Spleen (tissue), 11 donors: ENCODE data around the gene RIPK1. TPM values are rescaled to one million over a fixed set of nuclear protein-coding genes. Genes with fewer than 3 reads are reported as not detected.

Experiments used
- DNase-seq: peaks from one replicate; pipeline ENCODE4 v3.0.0-alpha.2; 2020
- H3K27ac ChIP-seq, 8 donors: fragments of 200-600 bp; sonication (generic) in 7 of 8; 1 replicate in 4 of 8; 2 replicates in 4 of 8; pipeline versions ENCODE4 v1.5.0 to v1.8.0; 2016 to 2021; ENCODE audit warnings: inconsistent platforms in 4 of 8, mild to moderate bottlenecking in 4 of 8, moderate library complexity in 1 of 8
- H3K27me3 ChIP-seq, 7 donors: fragments of 200-600 bp; sonication (generic) in 6 of 7; replicated peaks in 1 of 7; 1 replicate in 4 of 7; 2 replicates in 3 of 7; pipeline versions ENCODE4 v1.5.0 to v1.8.0; 2016 to 2021; ENCODE audit warnings: inconsistent platforms in 3 of 7, mild to moderate bottlenecking in 1 of 7
- H3K36me3 ChIP-seq, 6 donors: fragments of 200-600 bp; sonication (generic) in 5 of 6; 1 replicate in 4 of 6; 2 replicates in 2 of 6; pipeline versions ENCODE4 v1.5.0 to v1.8.0; 2016 to 2021; ENCODE audit warnings: inconsistent platforms in 2 of 6
- H3K4me1 ChIP-seq, 6 donors: fragments of 200-600 bp; sonication (generic) in 5 of 6; 1 replicate in 3 of 6; 2 replicates in 3 of 6; pipeline versions ENCODE4 v1.5.0 to v1.8.0; 2016 to 2021; ENCODE audit warnings: inconsistent platforms in 3 of 6
- H3K4me3 ChIP-seq, 8 donors: fragments of 200-600 bp; sonication (generic) in 7 of 8; 1 replicate in 4 of 8; 2 replicates in 4 of 8; pipeline versions ENCODE4 v1.5.0 to v1.8.0; 2016 to 2021; ENCODE audit warnings: inconsistent platforms in 4 of 8, mild to moderate bottlenecking in 4 of 8, moderate library complexity in 2 of 8
- H3K9me3 ChIP-seq, 8 donors: fragments of 200-600 bp; sonication (generic) in 7 of 8; 1 replicate in 4 of 8; 2 replicates in 4 of 8; pipeline versions ENCODE4 v1.5.0 to v1.8.0; 2016 to 2021; ENCODE audit warnings: inconsistent platforms in 4 of 8
- CTCF ChIP-seq, 11 experiments: fragments of 200-600 bp in 7 of 11; fragments of 450-650 bp in 4 of 11; sonication (generic) in 4 of 11; IDR thresholded peaks in 8 of 11; conservative IDR thresholded peaks in 3 of 11; 1 replicate in 7 of 11; 2 replicates in 4 of 11; pipeline versions ENCODE4 v1.4.0 to v1.8.0; 2016 to 2021; ENCODE audit warnings: antibody characterized with exemption in 11 of 11, inconsistent platforms in 4 of 11, mild to moderate bottlenecking in 1 of 11
- POLR2A ChIP-seq, 3 donors: fragments of 450-650 bp; IDR thresholded peaks; one replicate each; pipeline ENCODE4 v1.5.1; 2017; ENCODE audit warnings: antibody characterized with exemption in 3 of 3, mild to moderate bottlenecking in 1 of 3
- POLR2AphosphoS5 ChIP-seq, 3 donors: sonication (generic); formaldehyde crosslinking; IDR thresholded peaks; one replicate each; pipeline ENCODE4 v1.5.1; 2017; ENCODE audit warnings: antibody characterized with exemption in 3 of 3
- WGBS, 5 donors: extraction: QIAGEN DNeasy Blood & Tissue Kit in 3 of 5; methylation state at CpG; one replicate each; pipeline versions ENCODE4 v1.1.5 to v1.1.7; 2013 to 2018; 5-methylcytosine and 5-hydroxymethylcytosine counted together
- intact Hi-C: fragments of 100-400 bp; cut with DNase I; formaldehyde crosslinking; loops from one replicate; pipeline ENCODE4 v1.15.0; 2023; ENCODE audit warnings: low total_unique reads
- polyA plus RNA-seq, 3 donors: library from polyadenylated mRNA; stranded (reverse); fragments of 200-250 nt; gene quantifications; one replicate each; pipeline ENCODE4 v1.2.1, GENCODE V29; 2013
- small RNA-seq, 4 donors: library from RNA; depleted of rRNA; stranded (forward); fragments of <200 nt; gene quantifications; one replicate each; pipeline ENCODE3, GENCODE V24; 2016
- total RNA-seq, 7 donors: library from RNA; depleted of rRNA in 3 of 7; stranded (reverse); fragments of >200 nt in 3 of 7; fragmentation: NEBNext Ultra II Directional in 4 of 7; extraction: Animal tissue kit (Norgen Biotek cat#: 25700) in 4 of 7; gene quantifications; one replicate each; pipeline versions ENCODE4 v1.1.0 to v1.2.1, GENCODE V29; 2016 to 2021
- donor health status: healthy with polysubstance abuse.
- donor health status: DM: no; HTN: no; CAD: no; lungs with moderate emphysema.
- donor health status: DM: no; HTN: no; CAD: no.
- donor health status: Bipolar disorder and iron deficiency.
- donor health status: healthy.
- donor health status: DM: no; HTN: no; CAD: no.
- donor health status: DM: yes; HTN: yes; CAD: no.

Gene RIPK1
- total and polyA plus RNA-seq, 10 donors = 8.7 to 37.1 (median 27.1) TPM

GRCh38 chr6:3162565-3163247 lies 94.4 kb downstream of the RIPK1 start:
- H3K36me3 ChIP-seq = no peaks in the 10 kb centered on the region
- no peaks in the 10 kb centered on the region for H3K9me3 ChIP-seq
- peak overlapping the region; percentile 49 to 87 (median 64) for H3K4me3 ChIP-seq
- TF ChIP-seq POLR2A (IDR thresholded peaks at IDR 0.05) (no peak), CTCF (IDR thresholded peaks at IDR 0.05 in 8 of 11, conservative IDR thresholded peaks at IDR 0.05 in 3 of 11) (peak in 3 of 11 experiments; percentile 7 to 27 (median 17)), POLR2AphosphoS5 (IDR thresholded peaks at IDR 0.05) (peak in 2 of 3 donors; percentile 72 to 74)
- H3K27me3 ChIP-seq = peaks cover 0 to 24% (median 0%) of the 10 kb centered on the region in 7 donors
- WGBS, 5 donors = 0 to 1% (median 1%) methylated on average over 32 to 74 of the region's 74 CpGs
- H3K27ac ChIP-seq = peak overlapping the region; percentile 66 to 88 (median 84)
- intact Hi-C loops = loop anchor here (10.0 kb wide), 1 partner anchor 92 kb away; the partner anchor contains the start of gene PSMG4
- H3K4me1 ChIP-seq = peaks cover 2 to 52% (median 26%) of the 10 kb centered on the region in 6 donors
- peak; percentile 90 for DNase-seq

GRCh38 chr6:3163248-3163594 lies 94.9 kb downstream of the RIPK1 start:
- H3K36me3 ChIP-seq = no peaks in the 10 kb centered on the region
- WGBS, 5 donors = 12 to 25% (median 21%) methylated on average over 13 of the region's 13 CpGs
- intact Hi-C loops = loop anchor here (10.0 kb wide), 1 partner anchor 92 kb away; the partner anchor contains the start of gene PSMG4
- peaks cover 2 to 46% (median 26%) of the 10 kb centered on the region in 6 donors for H3K4me1 ChIP-seq
- no peak for TF ChIP-seq POLR2AphosphoS5 (IDR thresholded peaks at IDR 0.05)
- TF ChIP-seq CTCF (IDR thresholded peaks at IDR 0.05 in 8 of 11, conservative IDR thresholded peaks at IDR 0.05 in 3 of 11) = peak in 1 of 11 experiments; percentile 17
- peaks cover 0 to 21% (median 0%) of the 10 kb centered on the region in 7 donors for H3K27me3 ChIP-seq
- no peaks in the 10 kb centered on the region for H3K9me3 ChIP-seq
- DNase-seq = no peak
- H3K4me3 ChIP-seq = peak overlapping the region; percentile 49 to 87 (median 64)
- H3K27ac ChIP-seq = peak overlapping the region in 7 of 8 donors; percentile 77 to 88 (median 84)

- Histone ChIP-seq H3K36me3 (no peaks in the 10 kb centered on the region), H3K4me1 (peaks cover 2 to 40% (median 23%) of the 10 kb centered on the region in 6 donors), H3K9me3 (no peaks in the 10 kb centered on the region), H3K4me3 (no peak overlapping the region), H3K27me3 (peaks cover 0 to 18% (median 0%) of the 10 kb centered on the region in 7 donors), H3K27ac (no peak overlapping the region)
- 71 to 90% (median 83%) methylated on average over 6 of the region's 6 CpGs for WGBS, 5 donors
- no peak for DNase-seq
- TF ChIP-seq POLR2AphosphoS5 (IDR thresholded peaks at IDR 0.05) = no peak
- no peak for TF ChIP-seq CTCF (IDR thresholded peaks at IDR 0.05 in 8 of 11, conservative IDR thresholded peaks at IDR 0.05 in 3 of 11)
- no peak for TF ChIP-seq POLR2A (IDR thresholded peaks at IDR 0.05)
- intact Hi-C loops = loop anchor here (10.0 kb wide), 1 partner anchor 90 kb away; the partner anchor contains the start of gene PSMG4
Measured at GRCh38 chr6:3164388-3164787, 96.1 kb downstream of the RIPK1 start.

Small RNA genes lying within 50 kb of the gene (small RNA-seq; reads per million reads assigned to genes)
- gene AL133351.4 = 0 reads per million in 4 donors
- 0 reads per million in 4 donors for gene RNA5SP201

Other genes starting within 250 kb of the RIPK1 start
- gene SERPINB1, start 226.6 kb upstream of the RIPK1 start, total RNA-seq = 100 to 1,000 TPM in 5 of 7 donors, 10 to 100 TPM in 2; 71.2 to 194 (median 106) TPM
- 10 to 100 TPM; 54.9 to 64.6 (median 55.0) TPM for gene SERPINB1, start 226.6 kb upstream of the RIPK1 start, polyA plus RNA-seq
- gene SERPINB9, start 165.2 kb upstream of the RIPK1 start, total RNA-seq = 10 to 100 TPM; 43.0 to 75.7 (median 55.4) TPM
- 10 to 100 TPM; 16.2 to 22.4 (median 17.0) TPM for gene SERPINB9, start 165.2 kb upstream of the RIPK1 start, polyA plus RNA-seq
- gene SERPINB6, start 96.9 kb upstream of the RIPK1 start, total RNA-seq = 100 to 1,000 TPM; 145 to 222 (median 188) TPM
- gene SERPINB6, start 96.9 kb upstream of the RIPK1 start, polyA plus RNA-seq = 100 to 1,000 TPM; 111 to 256 (median 193) TPM
- gene NQO2, start 68.6 kb upstream of the RIPK1 start, total RNA-seq = 10 to 100 TPM; 21.3 to 55.1 (median 37.2) TPM
- gene NQO2, start 68.6 kb upstream of the RIPK1 start, polyA plus RNA-seq = 10 to 100 TPM; 16.3 to 26.0 (median 17.0) TPM
- 10 to 100 TPM in 2 of 7 donors, 1 to 10 TPM in 5; 6.6 to 11.3 (median 9.2) TPM for gene BPHL, start 50.2 kb downstream of the RIPK1 start, total RNA-seq
- gene BPHL, start 50.2 kb downstream of the RIPK1 start, polyA plus RNA-seq = 10 to 100 TPM in 2 of 3 donors, 1 to 10 TPM in 1; 8.7 to 11.0 (median 10.8) TPM
- 10 to 100 TPM in 3 of 7 donors, 1 to 10 TPM in 4; 4.3 to 13.7 (median 6.7) TPM for gene TUBB2A, start 89.0 kb downstream of the RIPK1 start, total RNA-seq
- gene TUBB2A, start 89.0 kb downstream of the RIPK1 start, polyA plus RNA-seq = 1 to 10 TPM; 4.8 to 9.1 (median 7.5) TPM
- gene TUBB2B, start 159.2 kb downstream of the RIPK1 start, total RNA-seq = 1 to 10 TPM in 2 of 7 donors, under 1 TPM in 4, not detected in 1; 0.39 to 1.6 (median 0.82) TPM
- gene TUBB2B, start 159.2 kb downstream of the RIPK1 start, polyA plus RNA-seq = 1 to 10 TPM; 1.0 to 2.2 (median 1.3) TPM
- 10 to 100 TPM; 12.1 to 21.0 (median 17.3) TPM for gene PSMG4, start 190.5 kb downstream of the RIPK1 start, total RNA-seq
- 10 to 100 TPM; 39.0 to 41.6 (median 39.6) TPM for gene PSMG4, start 190.5 kb downstream of the RIPK1 start, polyA plus RNA-seq